Activated CD4-positive, alpha-beta T cell treated with anti-CD3 and anti-CD28 coated beads, Interleukin-2, amount 10 ng/mL, durations not matched to agents 24 days and 14 days (primary cell): ENCODE results near the gene APOA5. TPM values are rescaled to one million over a fixed set of nuclear protein-coding genes. Genes with fewer than 3 reads are reported as not detected.

Experiments used
- DNase-seq: peaks from one replicate; pipeline ENCODE4 v3.0.0; 2022
- H3K27ac Mint-ChIP-seq: one replicate; pipeline ENCODE4 v1.8.0; 2022; ENCODE audit warnings: mild to moderate bottlenecking, mixed read lengths
- H3K27me3 Mint-ChIP-seq: one replicate; pipeline ENCODE4 v1.8.0; 2022; ENCODE audit warnings: mixed read lengths
- H3K36me3 Mint-ChIP-seq: one replicate; pipeline ENCODE4 v1.8.0; 2022; ENCODE audit warnings: low read depth, mild to moderate bottlenecking, mixed read lengths
- H3K4me1 Mint-ChIP-seq: one replicate; pipeline ENCODE4 v1.8.0; 2021; ENCODE audit warnings: mixed read lengths
- H3K4me3 Mint-ChIP-seq: one replicate; pipeline ENCODE4 v1.8.0; 2022; ENCODE audit warnings: mild to moderate bottlenecking, moderate library complexity, mixed read lengths
- H3K9me3 Mint-ChIP-seq: one replicate; pipeline ENCODE4 v1.8.0; 2021; ENCODE audit warnings: mixed read lengths
- intact Hi-C: fragments of 100-400 bp; cut with micrococcal nuclease; formaldehyde crosslinking; loops from one replicate; pipeline ENCODE4 v1.15.1; 2023
- total RNA-seq: library from RNA; stranded (reverse); gene quantifications from 2 replicates; pipeline ENCODE4 v1.2.3, GENCODE V29; 2022

Gene APOA5
- total RNA-seq, 1 donor from 2014 or later, result not detected

GRCh38 chr11:116832350-116833290 is 40.9 kb upstream of the APOA5 start:
- H3K4me1 Mint-ChIP-seq, result peaks cover 4% of the 10 kb centered on the region
- no peaks in the 10 kb centered on the region for H3K9me3 Mint-ChIP-seq
- H3K36me3 Mint-ChIP-seq, result no peaks in the 10 kb centered on the region
- intact Hi-C loops, result no loop called here
- DNase-seq, result no peak
- peaks cover 4% of the 10 kb centered on the region for H3K27me3 Mint-ChIP-seq
- H3K27ac Mint-ChIP-seq, result no peak overlapping the region
- H3K4me3 Mint-ChIP-seq, result no peak overlapping the region

GRCh38 chr11:116831790-116832349 is 40.2 kb upstream of the APOA5 start:
- no peak for DNase-seq
- intact Hi-C loops, result no loop called here
- H3K4me1 Mint-ChIP-seq, result peaks cover 4% of the 10 kb centered on the region
- no peaks in the 10 kb centered on the region for H3K36me3 Mint-ChIP-seq
- no peaks in the 10 kb centered on the region for H3K9me3 Mint-ChIP-seq
- H3K27ac Mint-ChIP-seq, result no peak overlapping the region
- no peak overlapping the region for H3K4me3 Mint-ChIP-seq
- peaks cover 4% of the 10 kb centered on the region for H3K27me3 Mint-ChIP-seq

- Mint-ChIP-seq H3K27ac (no peak overlapping the region), H3K27me3 (peaks cover 4% of the 10 kb centered on the region), H3K9me3 (no peaks in the 10 kb centered on the region), H3K4me3 (no peak overlapping the region), H3K36me3 (no peaks in the 10 kb centered on the region), H3K4me1 (peaks cover under 1% of the 10 kb centered on the region)
- intact Hi-C loops, result no loop called here
- DNase-seq, result no peak
Measured at GRCh38 chr11:116830184-116830912, 38.7 kb upstream of the APOA5 start.

- Mint-ChIP-seq H3K9me3 (no peaks in the 10 kb centered on the region), H3K4me1 (no peaks in the 10 kb centered on the region), H3K27me3 (peaks cover 4% of the 10 kb centered on the region), H3K27ac (no peak within 1 kb of the TSS), H3K4me3 (no peak within 1 kb of the TSS), H3K36me3 (no peaks in the 10 kb centered on the region)
- intact Hi-C loops, result no loop called here
- no peak for DNase-seq
Measured at GRCh38 chr11:116829525-116830183, 38.0 kb upstream of the APOA5 start, which contains the start of gene APOC3. Gene APOC3, plus strand, starts transcription at chr11:116829907. Its CDS starts 676 bp downstream, at chr11:116830583.

- Mint-ChIP-seq H3K4me3 (no peak overlapping the region), H3K4me1 (no peaks in the 10 kb centered on the region), H3K27me3 (peaks cover 4% of the 10 kb centered on the region), H3K9me3 (no peaks in the 10 kb centered on the region), H3K27ac (no peak overlapping the region), H3K36me3 (no peaks in the 10 kb centered on the region)
- DNase-seq, result no peak
- intact Hi-C loops, result no loop called here
Measured at GRCh38 chr11:116828632-116829524, 37.2 kb upstream of the APOA5 start.

- Mint-ChIP-seq H3K4me3 (no peak overlapping the region), H3K4me1 (no peaks in the 10 kb centered on the region), H3K9me3 (no peaks in the 10 kb centered on the region), H3K27me3 (no peaks in the 10 kb centered on the region), H3K27ac (no peak overlapping the region), H3K36me3 (no peaks in the 10 kb centered on the region)
- DNase-seq, result no peak
- intact Hi-C loops, result no loop called here
Measured at GRCh38 chr11:116827461-116827860, 35.8 kb upstream of the APOA5 start.

GRCh38 chr11:116826751-116827431 is 35.2 kb upstream of the APOA5 start:
- no peaks in the 10 kb centered on the region for H3K9me3 Mint-ChIP-seq
- H3K4me3 Mint-ChIP-seq, result no peak overlapping the region
- no peak overlapping the region for H3K27ac Mint-ChIP-seq
- H3K4me1 Mint-ChIP-seq, result no peaks in the 10 kb centered on the region
- intact Hi-C loops, result no loop called here
- DNase-seq, result no peak
- no peaks in the 10 kb centered on the region for H3K27me3 Mint-ChIP-seq
- H3K36me3 Mint-ChIP-seq, result no peaks in the 10 kb centered on the region

- H3K4me1 Mint-ChIP-seq, result no peaks in the 10 kb centered on the region
- intact Hi-C loops, result no loop called here
- H3K27ac Mint-ChIP-seq, result no peak overlapping the region
- no peaks in the 10 kb centered on the region for H3K27me3 Mint-ChIP-seq
- no peaks in the 10 kb centered on the region for H3K36me3 Mint-ChIP-seq
- DNase-seq, result no peak
- H3K9me3 Mint-ChIP-seq, result no peaks in the 10 kb centered on the region
- no peak overlapping the region for H3K4me3 Mint-ChIP-seq
Measured at GRCh38 chr11:116825854-116826750, 34.4 kb upstream of the APOA5 start.

- Mint-ChIP-seq H3K36me3 (no peaks in the 10 kb centered on the region), H3K4me1 (no peaks in the 10 kb centered on the region), H3K27ac (no peak overlapping the region), H3K4me3 (no peak overlapping the region), H3K9me3 (no peaks in the 10 kb centered on the region), H3K27me3 (no peaks in the 10 kb centered on the region)
- no peak for DNase-seq
- intact Hi-C loops, result no loop called here
Measured at GRCh38 chr11:116825434-116825833, 33.8 kb upstream of the APOA5 start.

GRCh38 chr11:116823031-116823843 is 31.6 kb upstream of the APOA5 start, which contains the start of gene APOA4:
Gene APOA4, minus strand, starts transcription at chr11:116823304. Its CDS starts 113 bp downstream, at chr11:116823191.
- intact Hi-C loops, result no loop called here
- H3K27ac Mint-ChIP-seq, result no peak within 1 kb of the TSS
- no peak for DNase-seq
- no peaks in the 10 kb centered on the region for H3K9me3 Mint-ChIP-seq
- no peaks in the 10 kb centered on the region for H3K36me3 Mint-ChIP-seq
- no peaks in the 10 kb centered on the region for H3K4me1 Mint-ChIP-seq
- H3K4me3 Mint-ChIP-seq, result no peak within 1 kb of the TSS
- no peaks in the 10 kb centered on the region for H3K27me3 Mint-ChIP-seq

- intact Hi-C loops, result no loop called here
Measured at GRCh38 chr11:116822575-116822974, 30.9 kb upstream of the APOA5 start.

More at GRCh38 chr11:116822575-116822974, 30.9 kb upstream of the APOA5 start:
- Mint-ChIP-seq H3K36me3 (no peaks in the 10 kb centered on the region), H3K9me3 (no peaks in the 10 kb centered on the region), H3K4me1 (no peaks in the 10 kb centered on the region), H3K27me3 (no peaks in the 10 kb centered on the region), H3K27ac (no peak overlapping the region), H3K4me3 (no peak overlapping the region)
- DNase-seq, result no peak
